GM12892 (cell line): ENCODE results near the gene HLA-F.

Source experiments
- DNase-seq: peaks from one replicate; pipeline ENCODE4 v3.0.0; 2011; ENCODE audit not compliant: insufficient read length
- FAIRE-seq: peaks from 2 replicates; lab custom pipeline; 2011; peaks lifted over from hg19 to GRCh38; lab: Jason Lieb, UNC
- POLR2A ChIP-seq: IDR thresholded peaks from 2 replicates; pipeline ENCODE4 v1.6.1; 2011; ENCODE audit warnings: low read depth, low read length, control low read depth
- POLR2AphosphoS5 ChIP-seq: IDR thresholded peaks from 2 replicates; pipeline ENCODE4 v1.6.1; 2011; ENCODE audit warnings: low read depth, low read length, control low read depth
- TAF1 ChIP-seq: IDR thresholded peaks from 2 replicates; pipeline ENCODE4 v1.6.1; 2011; ENCODE audit warnings: low read depth, mild to moderate bottlenecking, control low read depth, low read length, borderline replicate concordance

The HLA-F gene

GRCh38 chr6:29746846-29747687 is 23.8 kb downstream of the HLA-F start:
- TF ChIP-seq TAF1 (no peak), POLR2AphosphoS5 (no peak), POLR2A (no peak)
- DNase-seq (no peak), FAIRE-seq (no peak)

- TF ChIP-seq TAF1 (no peak), POLR2A (no peak), POLR2AphosphoS5 (no peak)
- FAIRE-seq (no peak), DNase-seq (peak; percentile 26)
Observed at GRCh38 chr6:29747688-29748250, 24.5 kb downstream of the HLA-F start.

- TF ChIP-seq TAF1 (no peak), POLR2AphosphoS5 (0 out of 2 replicates have a peak, but pooled peaks have one; percentile 25)
- DNase-seq (peak; percentile 96), FAIRE-seq (peak; percentile 92)
Observed at GRCh38 chr6:29748391-29749307, 25.4 kb downstream of the HLA-F start.

DNA sequence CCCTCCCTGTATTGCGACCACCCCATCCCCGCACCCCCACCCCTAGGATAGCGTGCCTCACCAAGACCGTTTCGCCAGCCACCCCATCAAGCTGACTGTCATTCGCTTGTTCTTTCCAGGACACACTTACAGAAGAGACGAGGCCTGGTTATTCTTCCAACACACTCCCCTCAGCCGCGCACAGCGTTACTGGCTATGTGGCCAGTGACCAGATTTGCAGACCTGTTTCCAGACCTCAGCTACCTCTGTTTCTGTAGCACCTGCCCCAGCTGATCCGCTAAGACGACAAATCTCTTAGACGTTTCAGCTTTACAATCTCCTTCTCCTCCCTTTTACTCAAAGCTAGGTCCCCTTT is 26.1 kb downstream of the HLA-F start:
- TF ChIP-seq POLR2AphosphoS5 = no peak
- no peak for FAIRE-seq

DNA sequence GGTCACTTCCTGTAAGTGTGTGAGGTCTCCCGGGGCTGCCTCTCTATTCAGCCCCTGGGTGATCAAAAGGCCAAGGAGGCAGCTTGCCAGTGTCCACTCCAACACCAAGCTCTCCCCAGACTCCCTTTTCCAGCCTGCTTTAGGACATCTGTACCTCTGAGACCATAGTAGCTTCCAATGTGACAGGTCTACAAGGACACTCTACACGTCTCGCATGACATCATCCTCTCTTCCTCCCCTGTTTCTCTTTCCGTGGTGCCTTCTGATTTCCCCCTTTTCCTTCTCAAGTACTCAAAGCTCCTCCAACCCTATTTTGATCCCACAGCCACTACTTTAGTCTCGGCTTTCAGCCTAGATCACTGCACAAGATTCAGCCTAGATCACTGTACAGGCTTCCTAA is 26.4 kb downstream of the HLA-F start:
- TF ChIP-seq POLR2AphosphoS5 = no peak
- TF ChIP-seq POLR2A = no peak
- no peak for TF ChIP-seq TAF1
- no peak for DNase-seq

More for the DNA sequence above, 26.1 kb downstream of the HLA-F start:
- no peak for DNase-seq

GRCh38 chr6:29750709-29751108 is 27.5 kb downstream of the HLA-F start:
- TF ChIP-seq TAF1 (no peak), POLR2AphosphoS5 (no peak), POLR2A (no peak)
- no peak for FAIRE-seq
- no peak for DNase-seq

More for the DNA sequence above, 26.4 kb downstream of the HLA-F start:
- FAIRE-seq = no peak

DNA sequence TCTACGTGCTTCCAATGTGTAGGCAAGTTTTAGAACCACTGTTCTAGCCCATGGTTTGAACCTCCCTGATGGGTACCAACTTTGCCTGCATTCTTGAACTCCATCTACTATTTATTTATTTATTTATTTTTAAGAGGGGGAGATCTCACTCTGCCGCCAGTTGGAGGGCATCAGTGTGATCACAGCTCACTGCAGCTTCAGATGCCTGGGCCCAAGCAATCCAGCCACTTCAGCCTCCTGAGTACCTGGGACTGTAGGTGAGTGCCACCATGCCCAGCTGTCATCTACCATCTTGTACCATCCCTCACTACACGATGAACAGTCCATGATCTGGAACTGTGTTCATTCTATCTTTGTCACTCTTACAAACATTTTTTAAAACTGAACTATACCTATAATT is 28.2 kb downstream of the HLA-F start:
- FAIRE-seq = no peak
- TF ChIP-seq POLR2A = no peak
- TF ChIP-seq TAF1 = no peak
- TF ChIP-seq POLR2AphosphoS5 = no peak
- DNase-seq = no peak

DNA sequence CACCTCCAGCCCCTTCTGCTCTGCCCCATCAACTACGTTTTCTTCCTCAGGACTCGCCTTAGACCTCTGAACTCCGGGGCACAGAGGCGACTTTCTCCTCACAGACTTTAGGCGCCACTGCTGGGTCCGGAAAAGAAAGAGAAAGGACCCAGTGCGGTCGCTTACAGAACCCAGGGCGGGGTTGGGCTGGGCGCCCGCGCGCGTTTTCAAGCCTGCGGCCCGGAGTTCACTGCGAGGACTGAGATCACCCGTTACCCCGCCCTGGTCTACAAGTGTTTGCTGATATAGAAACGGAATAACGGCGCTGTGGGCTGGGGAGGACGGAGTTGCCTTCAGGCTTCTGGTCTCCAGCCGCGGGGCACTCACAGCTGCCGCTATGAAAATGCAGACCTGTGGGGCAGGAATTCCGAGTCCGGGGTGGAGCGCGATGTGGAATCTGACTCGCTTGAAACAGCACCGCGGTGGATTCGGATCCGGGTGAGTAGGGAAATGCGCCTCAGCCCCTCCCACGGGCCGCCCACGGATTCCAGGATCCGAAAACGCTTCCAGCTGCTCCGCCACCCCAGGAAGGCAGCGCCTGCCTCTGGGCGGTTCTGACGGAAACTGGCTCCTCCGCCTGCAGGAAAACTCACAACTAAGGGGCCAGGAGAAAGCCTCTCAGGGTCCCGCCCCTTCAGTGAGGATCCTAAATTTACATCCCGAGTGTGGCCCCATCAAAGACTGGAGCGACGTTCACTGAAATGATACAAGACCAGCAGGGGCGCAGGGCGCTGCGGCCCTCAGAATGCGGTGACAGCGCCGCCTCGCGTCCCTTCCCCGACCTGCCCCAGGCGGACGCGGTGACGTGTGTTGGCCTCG is 29.4 kb downstream of the HLA-F start:
- DNase-seq (peak; percentile 74), FAIRE-seq (peak; percentile 98)
- TF ChIP-seq POLR2A = peak; percentile 47; the same call in 1 of the 2 replicates
- TF ChIP-seq TAF1 = peak; percentile 19; the same call in 1 of the 2 replicates
- no peak for TF ChIP-seq POLR2AphosphoS5

- no peak for FAIRE-seq
- no peak for DNase-seq
- TF ChIP-seq POLR2AphosphoS5 = no peak
- TF ChIP-seq POLR2A = no peak
- TF ChIP-seq TAF1 = no peak
Observed at GRCh38 chr6:29753309-29753644, 30.0 kb downstream of the HLA-F start.

GRCh38 chr6:29755295-29755871 is 32.1 kb downstream of the HLA-F start:
- FAIRE-seq = no peak
- DNase-seq = no peak
- TF ChIP-seq TAF1 (no peak), POLR2AphosphoS5 (no peak), POLR2A (no peak)
